Measurements from ENCODE around the gene RELB.
"Not testable (repeated sequence)": the region's sequence is repeated elsewhere in the genome, so short reads cannot be mapped to it uniquely, and the experiment has no call there.

RELB gene

GRCh38 chr19:44988273-44988672 lies 13.0 kb upstream of the RELB start:
- no peak for FAIRE-seq

- no peak for FAIRE-seq
Measured at GRCh38 chr19:44988896-44989556, 12.2 kb upstream of the RELB start.

GRCh38 chr19:44990459-44990858 lies 10.8 kb upstream of the RELB start:
- FAIRE-seq = no peak

- FAIRE-seq = no peak
Measured at GRCh38 chr19:44990966-44991365, 10.3 kb upstream of the RELB start.

GRCh38 chr19:44992336-44993163 lies 8.7 kb upstream of the RELB start:
- no peak for FAIRE-seq

- no peak for FAIRE-seq
Measured at GRCh38 chr19:44993526-44993925, 7.7 kb upstream of the RELB start.

- FAIRE-seq = no peak
Measured at GRCh38 chr19:44993926-44994537, 7.2 kb upstream of the RELB start.

GRCh38 chr19:44998025-44998424 lies 3.2 kb upstream of the RELB start:
- no peak for FAIRE-seq

GRCh38 chr19:44999131-44999925 lies 1.9 kb upstream of the RELB start:
- FAIRE-seq = not testable (repeated sequence)

- FAIRE-seq = not testable (repeated sequence)
Measured at GRCh38 chr19:45000665-45001064, 599 bp upstream of the RELB start.

- FAIRE-seq = no peak
Measured at GRCh38 chr19:45003485-45003884, 2.2 kb downstream of the RELB start.

GRCh38 chr19:45005787-45006186 lies 4.5 kb downstream of the RELB start:
- no peak for FAIRE-seq

- no peak for FAIRE-seq
Measured at GRCh38 chr19:45008552-45008951, 7.3 kb downstream of the RELB start.

GRCh38 chr19:45009625-45010255 lies 8.5 kb downstream of the RELB start:
- FAIRE-seq = no peak

- no peak for FAIRE-seq
Measured at GRCh38 chr19:45010306-45010705, 9.0 kb downstream of the RELB start.

GRCh38 chr19:45011959-45012358 lies 10.7 kb downstream of the RELB start:
- FAIRE-seq = no peak

- no peak for FAIRE-seq
Measured at GRCh38 chr19:45016388-45017314, 15.4 kb downstream of the RELB start.

GRCh38 chr19:45019187-45019586 lies 17.9 kb downstream of the RELB start:
- no peak for FAIRE-seq

GRCh38 chr19:45020071-45020470 lies 18.8 kb downstream of the RELB start:
- FAIRE-seq = no peak

GRCh38 chr19:45021971-45022370 lies 20.7 kb downstream of the RELB start:
- no peak for FAIRE-seq

- no peak for FAIRE-seq
Measured at GRCh38 chr19:45023048-45023447, 21.8 kb downstream of the RELB start.

GRCh38 chr19:45025264-45025663 lies 24.0 kb downstream of the RELB start:
- no peak for FAIRE-seq

Data from TTC549 (cell line).